PC-9 (cell line): ENCODE data around the gene STXBP5.

Experiments used
- CTCF ChIP-seq: fragments of 200-600 bp; sonication (generic); conservative IDR thresholded peaks from 2 replicates; pipeline ENCODE4 v1.6.1; 2017; ENCODE audit warnings: mixed run types, antibody characterized with exemption, mild to moderate bottlenecking, moderate library complexity
- EZH2 ChIP-seq: fragments of 200-600 bp; sonication (generic); IDR thresholded peaks from 2 replicates; pipeline ENCODE4 v1.8.0; 2017; ENCODE audit warnings: antibody characterized with exemption, low read depth

GRCh38 chr6:147218797-147219196, 14.6 kb downstream of the STXBP5 start:
- TF ChIP-seq CTCF (no peak), EZH2 (no peak)
